NCI-H2081 (cell line): ENCODE results near the gene IFFO2.

Experiments used
- DNase-seq, 2 experiments: peaks; one replicate each; lab custom pipeline; 2025; lab: John Stamatoyannopoulos, UW

Gene IFFO2

DNA sequence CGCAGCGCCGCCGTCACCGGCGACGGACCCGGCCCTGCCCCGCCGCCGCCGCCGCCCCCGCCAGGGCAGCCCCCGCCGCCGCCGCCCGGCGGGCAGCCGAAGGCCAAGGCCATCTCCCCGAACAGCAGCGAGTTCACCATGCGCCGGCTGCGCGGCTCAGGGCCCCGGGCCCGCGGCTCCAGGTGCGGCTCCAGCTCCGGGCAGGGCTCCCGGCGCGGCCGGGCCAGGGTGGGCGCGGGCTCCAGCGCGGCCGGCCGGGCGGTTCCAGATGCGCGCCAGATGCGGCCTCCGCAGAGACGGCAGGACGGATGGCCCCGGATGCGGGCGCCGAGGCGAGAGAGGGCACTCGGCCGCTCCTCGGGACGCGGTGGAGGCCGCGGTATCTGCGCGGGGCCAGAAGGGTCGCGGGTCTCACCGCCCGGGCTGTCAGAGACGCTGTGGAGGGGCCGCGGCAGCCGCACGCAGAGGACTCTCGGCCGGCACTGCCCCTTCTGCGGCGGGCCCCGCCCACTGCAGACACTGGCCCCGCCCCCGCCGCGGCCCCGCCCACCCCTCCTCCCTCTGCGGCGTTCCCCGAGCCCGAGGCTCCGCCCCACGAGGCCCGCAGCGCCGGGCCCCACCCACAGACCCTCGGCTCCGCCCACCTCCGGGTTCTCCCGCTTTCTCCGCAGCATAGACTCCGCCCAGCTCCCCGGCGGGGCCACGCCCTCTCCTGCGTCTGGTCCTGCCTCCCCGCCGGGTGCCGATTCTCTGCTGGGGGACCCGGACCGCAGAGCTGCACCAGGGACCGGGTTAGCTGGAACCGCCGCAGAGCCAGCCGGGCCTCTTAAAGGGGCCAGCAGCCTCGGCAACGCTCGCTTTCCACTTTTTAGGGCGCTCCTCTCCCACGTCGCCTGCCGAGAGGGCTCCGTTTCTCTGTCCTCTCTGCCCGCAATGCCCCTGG, at the start of gene IFFO2:
Gene IFFO2, minus strand, starts transcription at position 484 of the 943 bp plus-strand sequence. Its CDS starts 344 bp downstream, at position 140.
- DNase-seq: peak; percentile 42 to 61

DNA sequence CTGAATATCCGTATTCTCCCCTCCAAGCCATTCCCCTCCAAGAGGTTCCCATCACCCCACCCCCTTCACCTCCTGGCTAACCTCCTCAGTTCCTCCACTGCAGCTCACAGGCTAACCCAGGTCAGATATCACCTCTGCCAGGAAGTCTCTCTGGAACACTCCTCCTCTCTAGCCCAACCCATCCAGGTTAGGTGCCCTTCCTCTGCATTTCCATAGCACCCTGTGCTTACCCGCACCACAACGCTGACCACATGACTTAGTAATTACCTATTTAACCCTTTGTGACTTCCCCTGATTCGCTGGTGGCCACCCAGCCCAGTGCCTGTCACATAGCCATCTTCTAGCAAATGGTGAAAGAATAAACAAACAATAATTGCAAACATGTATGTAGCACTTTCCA, 49.5 kb upstream of the IFFO2 start:
- no peak for DNase-seq

DNA sequence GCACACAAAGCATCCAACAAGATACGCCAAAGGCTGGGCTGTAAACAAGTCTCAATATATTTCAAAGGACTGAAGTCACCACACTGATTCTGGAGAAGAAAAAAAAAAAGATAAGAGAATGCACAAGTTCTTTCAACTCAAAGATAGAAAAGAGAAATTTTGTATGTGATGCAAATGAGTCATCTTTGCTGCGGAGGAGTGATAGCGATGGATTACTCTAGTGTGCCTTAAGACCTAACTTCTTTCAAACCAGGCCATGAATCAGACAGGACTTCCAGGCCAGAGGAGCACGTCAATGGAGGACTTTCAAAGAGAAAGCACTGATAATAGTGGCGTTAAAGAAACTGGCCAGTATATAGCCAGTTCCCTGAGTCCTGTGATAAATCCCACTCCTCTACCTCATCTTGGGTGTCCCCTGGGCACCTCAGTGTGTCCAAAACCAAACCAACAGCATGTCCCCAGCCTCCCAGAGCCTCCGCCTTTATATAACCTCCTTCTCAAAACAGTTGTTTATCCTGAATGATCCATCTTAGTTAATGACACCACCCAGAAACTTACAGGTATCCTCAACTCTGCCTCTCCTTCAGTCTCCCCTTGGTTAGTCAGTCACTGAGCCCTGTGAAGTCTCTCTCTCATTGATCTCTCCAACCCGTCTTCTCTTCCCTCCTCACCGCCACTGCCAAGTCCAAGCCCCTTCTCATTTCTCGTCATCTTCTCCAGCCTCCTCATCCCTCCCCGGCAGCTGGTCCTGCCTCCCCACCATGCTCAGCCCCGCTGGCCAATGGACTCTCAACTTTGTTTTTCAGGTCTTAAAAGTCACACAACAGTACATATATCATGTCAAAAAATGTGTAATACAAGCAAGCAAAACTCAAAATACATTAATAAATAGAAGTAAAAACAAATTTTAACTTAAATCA, 47.2 kb upstream of the IFFO2 start:
- no peak for DNase-seq

DNA sequence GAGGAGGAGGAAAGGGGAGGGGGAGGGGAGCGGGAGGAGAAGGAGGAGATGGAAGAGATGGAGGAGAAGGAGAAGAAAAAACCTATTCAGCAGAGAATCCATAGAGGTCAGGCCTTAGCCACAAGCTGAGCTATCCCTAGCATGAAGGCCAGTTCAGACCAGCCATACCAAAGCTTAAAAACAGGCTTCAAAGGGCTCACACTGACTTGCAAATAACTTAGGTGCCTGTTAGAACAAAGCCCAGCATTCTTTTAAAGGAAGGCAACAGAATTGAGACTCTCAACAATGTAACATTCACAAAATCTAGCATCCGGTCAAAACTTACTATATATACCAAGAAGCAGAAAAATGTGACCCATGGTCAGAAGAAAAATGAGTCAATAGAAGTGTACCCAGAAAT, 43.6 kb upstream of the IFFO2 start:
- DNase-seq: no peak

DNA sequence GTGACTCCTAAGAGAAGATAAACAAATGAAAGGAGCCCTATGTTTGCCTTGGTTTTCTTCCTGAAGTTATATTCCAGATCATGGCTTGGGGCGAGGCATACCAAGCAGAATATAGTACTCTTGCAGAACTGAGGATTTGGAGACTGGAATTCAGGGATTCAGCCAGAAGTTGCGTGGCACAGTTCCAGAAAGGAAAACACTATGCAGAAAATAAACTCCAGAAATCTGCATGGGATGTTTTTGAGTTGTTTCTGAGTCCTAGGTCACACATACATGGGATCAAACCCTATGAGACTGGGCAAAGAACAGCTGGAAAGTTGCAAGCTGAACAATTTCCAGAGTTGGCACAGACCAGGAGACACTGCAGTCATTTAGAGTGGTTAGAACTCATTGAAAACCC, 42.9 kb upstream of the IFFO2 start:
- no peak for DNase-seq

DNA sequence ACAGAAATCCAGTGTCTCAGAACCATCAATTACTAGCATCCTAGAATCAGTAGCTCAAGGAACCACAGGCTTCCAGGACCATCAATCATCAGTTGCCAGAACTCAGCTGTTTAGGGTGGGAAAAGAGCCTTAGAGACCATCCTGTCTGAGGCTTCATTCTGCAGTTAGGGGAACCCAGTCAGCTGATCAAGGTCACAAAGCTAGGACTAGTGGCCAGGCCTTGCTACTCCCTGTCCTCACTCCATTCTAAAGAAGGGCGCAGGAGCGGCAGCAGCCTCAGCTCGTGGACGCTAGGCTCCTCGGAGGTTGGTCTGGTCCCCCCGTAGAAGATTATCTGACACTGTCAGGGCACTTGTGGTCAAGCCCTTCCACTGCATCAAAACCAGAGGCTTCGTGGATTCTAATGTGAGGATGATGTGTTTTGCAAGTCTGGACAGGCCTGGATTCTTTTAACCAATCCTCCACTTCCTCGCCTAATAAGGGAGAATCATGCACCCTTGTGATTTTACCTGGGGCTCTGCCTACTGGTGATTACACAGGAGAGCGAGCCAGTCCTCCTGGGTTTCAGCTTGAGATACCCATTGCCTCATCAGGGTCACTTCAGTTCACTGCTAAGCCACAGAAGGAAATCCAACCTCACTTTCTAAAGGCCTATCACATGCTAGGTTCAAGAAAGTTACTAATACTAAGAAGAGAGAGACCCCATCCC, 41.7 kb upstream of the IFFO2 start:
- no peak for DNase-seq

DNA sequence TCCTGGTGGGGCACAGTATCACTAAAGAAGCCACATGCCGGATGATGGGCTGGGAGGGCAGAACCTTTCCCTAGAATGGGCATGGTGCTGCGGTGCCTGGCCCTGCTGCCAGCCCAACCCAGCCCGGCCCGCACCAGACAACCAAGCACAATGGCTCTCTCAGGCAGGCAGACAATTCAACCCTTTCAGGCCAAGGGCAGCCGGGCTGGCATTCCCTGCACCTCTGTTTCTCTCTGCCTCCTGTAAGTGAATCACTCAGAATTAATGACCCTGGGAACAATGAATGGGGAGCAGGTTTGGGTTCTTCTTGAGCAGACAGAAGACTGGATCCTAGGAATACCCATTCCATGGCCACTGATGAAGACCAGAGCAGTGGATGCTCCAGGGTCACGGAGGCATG, 41.0 kb upstream of the IFFO2 start:
- DNase-seq: no peak

DNA sequence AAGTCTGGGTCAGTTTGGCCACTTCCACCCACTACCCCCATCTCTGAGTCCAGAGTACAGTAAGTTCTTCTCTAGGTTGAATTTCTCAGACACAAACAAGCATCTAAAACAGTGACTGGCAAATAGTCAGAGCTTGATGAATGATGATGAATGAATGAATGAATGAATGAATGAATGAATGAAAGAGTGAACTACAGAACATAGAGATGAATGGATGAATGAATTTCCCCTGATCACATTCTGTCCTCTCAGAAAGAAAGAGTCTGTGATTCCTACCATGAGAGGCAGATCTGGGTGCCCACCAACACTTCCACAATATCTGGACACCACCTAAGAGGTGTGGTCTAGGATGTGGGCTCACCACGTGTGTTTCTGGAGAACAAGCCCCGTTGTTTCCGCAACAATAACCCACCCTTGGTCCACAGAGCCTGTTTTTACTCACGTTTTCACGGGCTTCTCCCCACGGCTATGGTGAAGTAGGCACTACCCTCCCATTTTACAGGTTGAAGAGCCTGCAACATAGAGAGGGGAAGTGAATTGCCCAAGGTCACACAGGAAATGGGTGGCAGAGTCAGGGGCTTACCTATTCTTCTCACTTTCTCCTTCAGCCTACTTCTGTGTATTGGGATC, 40.2 kb upstream of the IFFO2 start:
- DNase-seq: no peak

DNA sequence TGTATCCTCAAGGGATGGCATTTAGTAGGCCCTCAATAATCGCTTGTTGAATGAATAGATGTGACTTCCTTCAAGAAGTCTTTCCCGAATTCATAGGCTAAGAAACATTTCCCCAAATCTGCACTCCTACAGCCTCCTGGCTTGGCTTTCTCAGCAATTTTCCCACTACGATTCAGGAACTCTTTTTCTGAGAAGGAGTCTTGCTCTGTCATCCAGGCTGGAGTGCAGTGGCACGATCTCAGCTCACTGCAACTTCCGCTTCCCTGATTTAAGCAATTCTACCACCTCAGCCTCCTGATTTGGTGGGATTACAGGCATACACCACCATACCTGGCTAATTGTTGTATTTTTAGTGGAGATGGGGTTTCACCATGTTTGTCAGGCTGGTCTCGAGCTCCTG, 37.9 kb upstream of the IFFO2 start:
- no peak for DNase-seq

DNA sequence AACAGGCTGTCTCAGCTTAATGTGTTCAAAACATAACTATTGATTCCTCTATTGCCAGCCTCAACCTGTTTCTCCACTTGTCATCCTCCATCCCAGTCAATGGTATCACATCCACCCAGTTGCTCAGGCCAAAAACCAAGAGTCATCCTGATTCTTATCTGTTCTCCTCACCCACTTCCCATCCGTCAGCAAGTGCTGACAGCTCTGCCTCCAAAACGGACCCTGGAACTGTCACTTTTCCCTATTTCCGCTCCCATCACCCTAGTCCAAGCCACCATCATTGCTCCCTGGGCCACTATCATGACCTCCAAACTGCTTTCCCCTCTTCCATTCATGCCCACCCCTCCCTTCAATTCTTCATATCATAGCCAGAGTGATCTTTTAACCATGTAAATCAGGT, 36.2 kb upstream of the IFFO2 start:
- no peak for DNase-seq

DNA sequence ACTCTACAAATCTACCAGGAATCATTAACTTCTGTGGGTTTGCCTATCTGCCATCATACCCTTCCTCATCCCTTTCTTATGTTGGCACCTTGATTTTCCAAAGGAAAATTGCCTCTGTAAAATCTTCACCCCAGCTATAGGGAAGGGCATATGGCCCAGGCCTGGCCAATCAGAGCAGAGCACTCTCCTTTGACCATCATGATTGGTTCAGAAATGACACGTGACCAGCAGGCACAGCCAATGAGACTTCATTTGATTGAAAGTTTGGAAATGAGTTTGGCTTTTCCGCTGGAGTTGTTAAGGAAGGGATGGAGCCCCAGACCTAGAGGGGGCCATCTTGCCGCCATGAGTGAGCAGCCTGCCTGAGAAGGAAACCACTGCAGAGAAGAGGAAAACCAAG, 35.1 kb upstream of the IFFO2 start:
- no peak for DNase-seq

DNA sequence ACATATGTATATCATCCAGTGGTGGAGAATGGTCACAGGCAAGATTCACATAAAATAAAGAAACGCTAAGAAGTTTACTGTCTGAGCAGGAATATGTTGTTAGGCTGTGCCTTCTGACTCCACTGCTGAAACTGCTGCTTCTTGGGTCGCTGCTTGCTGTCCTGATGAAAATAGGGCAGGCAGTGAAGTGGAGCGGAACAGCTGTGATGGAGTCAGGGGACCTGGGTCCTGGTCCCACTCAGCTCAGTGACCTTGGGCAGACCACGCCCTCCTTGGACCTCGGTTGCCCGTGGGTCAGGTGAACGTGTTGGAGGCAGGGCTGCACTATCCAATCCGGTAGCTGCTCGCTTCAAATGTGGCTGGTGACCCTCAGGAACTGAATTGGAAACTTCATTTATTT, 33.4 kb upstream of the IFFO2 start:
- DNase-seq: no peak

DNA sequence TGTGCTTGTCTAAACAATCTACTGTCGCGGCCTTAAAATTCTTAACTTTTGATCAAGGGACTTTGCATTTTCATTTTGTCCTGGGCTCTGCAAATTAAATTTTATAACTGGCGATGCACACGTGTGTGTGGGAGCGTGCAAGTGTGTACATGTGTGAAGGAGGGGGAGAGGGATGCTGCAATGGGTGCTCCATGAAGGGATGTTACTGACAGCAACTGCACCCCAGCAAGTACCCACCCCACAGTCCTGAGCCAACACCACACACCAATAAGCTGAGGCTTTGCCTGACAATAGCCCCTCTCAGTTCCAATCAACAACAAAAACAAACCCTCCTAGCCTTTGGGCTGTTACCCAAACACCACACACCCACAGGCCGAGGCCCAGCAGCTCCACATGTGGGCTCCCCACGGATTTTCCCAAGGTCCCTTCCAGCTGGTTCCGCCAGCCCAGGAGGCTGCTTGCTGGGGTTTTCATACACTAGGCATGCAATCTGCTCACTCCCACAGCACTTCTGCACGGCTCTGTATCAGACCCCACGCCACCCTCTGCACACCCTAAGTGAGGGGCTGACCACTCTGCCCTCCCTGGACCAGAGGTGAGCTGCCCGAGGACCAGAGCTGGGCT, 32.8 kb upstream of the IFFO2 start:
- DNase-seq: no peak

DNA sequence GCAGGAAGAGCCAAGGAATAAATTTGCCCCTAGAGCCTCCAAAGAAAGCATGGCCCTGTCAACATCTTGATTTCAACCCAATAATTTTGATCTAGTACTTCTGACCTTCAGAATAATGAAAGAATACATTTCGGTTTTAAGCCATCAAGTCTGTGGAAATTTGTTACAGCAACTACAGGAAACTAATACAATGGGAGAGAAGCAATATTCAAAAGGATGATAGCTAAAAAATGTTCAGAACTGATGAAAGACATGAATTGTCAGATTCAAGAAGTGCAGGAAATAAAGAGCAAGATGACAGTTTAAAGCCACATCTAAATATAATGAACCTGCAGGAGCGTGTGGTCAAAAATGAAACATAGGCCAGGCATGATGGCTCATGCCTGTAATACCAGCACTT, 24.8 kb upstream of the IFFO2 start:
- DNase-seq: no peak

DNA sequence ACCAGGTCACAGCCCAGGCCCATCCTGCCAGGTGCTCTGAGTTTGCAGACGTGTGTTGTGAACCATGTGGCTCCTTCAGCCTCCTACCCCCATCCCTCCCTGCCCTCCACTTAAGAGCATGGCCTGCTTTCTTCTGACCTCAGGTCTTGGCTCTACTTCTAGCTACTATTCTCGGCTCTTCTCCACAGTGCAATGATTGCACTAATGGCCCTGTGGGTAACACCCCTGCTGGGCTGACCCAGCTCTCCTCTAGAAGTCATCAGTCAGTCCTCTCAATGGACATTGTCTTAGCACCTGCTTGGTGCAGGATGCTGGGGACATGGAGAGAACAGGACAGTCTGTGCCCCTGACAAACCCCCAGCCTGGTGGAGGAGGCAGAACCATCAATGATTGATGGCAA, 22.2 kb upstream of the IFFO2 start:
- DNase-seq: no peak

DNA sequence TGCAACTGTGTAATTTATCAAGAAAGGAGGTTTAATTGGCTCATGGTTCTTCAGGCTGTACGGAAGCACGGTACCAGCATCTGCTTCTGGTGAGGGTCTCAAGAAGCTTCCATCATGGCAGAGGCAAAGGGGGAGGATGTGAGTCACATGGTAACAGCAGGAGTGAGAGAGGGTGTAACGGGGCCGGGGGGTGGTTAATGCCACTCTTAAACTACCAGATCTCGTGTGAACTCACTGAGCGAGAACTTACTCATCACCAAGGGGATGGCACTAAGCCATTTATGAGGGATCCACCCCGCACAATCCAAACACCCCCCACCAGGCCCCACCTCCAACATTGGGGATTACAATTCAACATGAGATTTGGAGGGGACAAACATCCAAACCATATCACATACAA, 21.0 kb upstream of the IFFO2 start:
- no peak for DNase-seq

DNA sequence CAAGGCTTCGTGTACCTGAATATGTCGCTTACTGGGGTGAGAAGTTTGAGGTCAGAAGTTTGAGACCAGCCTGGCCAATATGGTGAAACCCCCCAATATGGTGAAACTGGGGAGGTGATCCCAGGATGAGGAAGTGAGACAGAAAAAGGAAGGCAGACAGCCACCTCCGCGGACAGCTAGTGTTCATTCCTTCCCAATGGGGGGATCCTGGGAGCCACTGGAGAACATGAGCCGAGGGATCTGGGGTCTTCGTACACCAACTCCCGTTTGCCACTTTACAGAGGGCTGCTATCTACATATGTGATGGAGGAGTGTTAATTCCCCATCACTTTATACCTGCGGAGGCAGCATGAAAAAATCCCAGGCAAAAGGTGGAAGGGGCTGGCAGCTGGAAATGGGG, 19.6 kb upstream of the IFFO2 start:
- no peak for DNase-seq

DNA sequence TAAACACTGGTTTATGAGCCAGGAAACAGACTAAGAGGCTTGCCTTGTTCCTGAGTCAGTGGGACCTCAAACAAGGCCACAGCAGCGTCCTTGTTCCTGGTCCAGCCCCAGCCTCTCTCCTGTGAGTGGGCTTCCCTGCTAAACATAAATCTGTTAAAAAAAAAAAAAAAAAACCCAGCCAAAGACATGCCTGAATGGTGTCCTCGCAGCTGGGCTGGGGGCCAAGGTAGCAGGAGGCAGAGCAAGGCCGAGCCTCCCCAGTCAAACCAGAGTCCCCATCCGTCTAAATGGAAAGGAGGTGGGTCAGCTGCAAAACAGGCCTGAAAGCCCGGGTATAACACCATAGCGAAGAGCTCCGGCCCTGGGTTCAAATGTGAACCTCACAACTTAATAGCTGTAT, 18.1 kb upstream of the IFFO2 start:
- DNase-seq: no peak

DNA sequence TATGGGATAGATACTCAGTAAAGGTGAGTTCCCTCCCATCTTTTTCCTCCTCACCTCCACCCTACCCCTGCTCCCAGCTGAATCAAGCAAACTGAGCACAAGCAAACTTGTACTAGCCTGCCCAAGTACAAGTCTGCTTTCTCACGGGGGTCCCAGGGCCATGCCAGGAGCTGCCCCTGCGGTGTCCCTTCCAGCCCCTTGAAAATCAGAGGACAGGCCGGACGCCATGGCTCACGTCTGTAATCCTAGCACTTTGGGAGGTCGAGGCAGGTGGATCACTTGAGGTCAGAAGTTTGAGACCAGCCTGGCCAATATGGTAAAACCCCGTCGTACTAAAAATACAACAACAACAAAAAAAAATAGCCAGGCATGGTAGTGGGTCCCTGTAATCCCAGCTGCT, 17.5 kb upstream of the IFFO2 start:
- DNase-seq: no peak

DNA sequence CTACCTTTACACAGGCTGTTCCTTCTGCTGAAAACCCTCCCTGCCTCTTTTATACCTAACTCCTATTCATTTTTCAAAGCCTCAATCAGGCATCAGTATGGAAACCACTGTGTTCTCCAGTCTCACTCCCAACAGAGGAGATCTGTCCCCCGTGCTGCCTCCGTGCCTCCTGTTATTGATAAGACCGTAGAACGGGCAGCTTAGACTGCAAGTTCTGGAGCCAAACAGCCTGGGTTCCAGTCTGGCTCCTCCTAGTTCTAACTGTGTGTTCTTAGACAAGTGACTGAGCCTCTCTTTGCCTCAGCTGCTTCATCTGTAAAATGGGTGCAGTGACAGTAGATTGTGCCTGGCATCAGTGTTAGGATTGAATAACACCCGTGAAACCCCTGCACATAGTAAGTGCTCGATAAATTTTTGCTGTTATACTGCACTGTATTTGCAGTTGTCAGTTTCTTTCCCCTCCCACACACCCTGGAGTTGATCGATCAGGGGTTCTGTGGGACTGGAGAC, 17.0 kb upstream of the IFFO2 start:
- DNase-seq: no peak

DNA sequence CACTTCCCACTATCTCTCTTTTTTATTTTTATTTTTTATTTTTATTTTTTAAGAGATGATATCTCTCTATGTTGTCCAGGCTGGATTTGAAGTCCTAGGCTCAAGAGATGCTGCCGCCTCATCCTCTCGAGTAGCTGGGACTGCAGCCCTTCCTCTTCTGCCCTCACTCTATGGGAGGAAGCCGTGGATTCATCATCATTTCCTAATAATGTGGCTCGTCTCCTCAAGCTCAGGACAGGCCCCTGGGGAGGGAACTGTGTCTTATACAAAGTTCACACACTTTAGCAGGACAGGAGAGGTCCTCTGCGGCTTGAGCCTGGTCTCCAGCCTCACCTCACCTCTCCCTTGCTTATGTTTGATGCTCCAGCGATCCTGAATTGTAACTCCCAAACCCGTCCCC, 16.5 kb upstream of the IFFO2 start:
- no peak for DNase-seq
